ENCODE measurements around the gene PPP2R2C. TPM values are rescaled to one million over a fixed set of nuclear protein-coding genes. Genes with fewer than 3 reads are reported as not detected.

PPP2R2C gene
- total and polyA plus RNA-seq, 9 of the 15 experiments (the other 6 are each of a cell fraction or from before 2014, with no cell fraction given) = 0.04 to 0.06 TPM; not detected in 7

- Histone ChIP-seq H4K20me1 (replicated peaks; ENCODE audit: control insufficient read depth, insufficient read depth, low read length) (no peaks in the 10 kb centered on the region), H3K36me3 (ENCODE audit: control insufficient read depth, insufficient read depth, low read length) (no peaks in the 10 kb centered on the region), H3K79me2 (ENCODE audit: control insufficient read depth, insufficient read depth, low read length) (no peaks in the 10 kb centered on the region), H3K27ac (ENCODE audit: extremely low read depth, low read depth, low read length) (no peak overlapping the region), H3K4me2 (ENCODE audit: insufficient read depth, low read length) (no peak overlapping the region), H3K4me1 (replicated peaks in 1 of 2; ENCODE audit: control insufficient read depth in 2 of 2, insufficient read depth in 2 of 2, low read length in 2 of 2) (peaks cover 0 to 3% of the 10 kb centered on the region in 2 experiments; a peak in 2 of 5 replicates), H3K9me3 (replicated peaks; ENCODE audit: control insufficient read depth, insufficient read depth, low read depth, low read length) (no peaks in the 10 kb centered on the region), H2AFZ (ENCODE audit: low read depth, low read length) (no peak overlapping the region), H3K27me3 (ENCODE audit: control insufficient read depth in 2 of 2, insufficient read depth in 2 of 2, low read length in 2 of 2) (peaks cover 13 to 61% of the 10 kb centered on the region in 2 experiments; a peak in 4 of 5 replicates), H3K9me1 (ENCODE audit: control insufficient read depth, insufficient read depth, low read length) (peaks cover 3% of the 10 kb centered on the region), H3K9ac (ENCODE audit: insufficient read depth in 1 of 2, low read depth in 2 of 2, low read length in 2 of 2) (no peak overlapping the region), H3K4me3 (no peak overlapping the region)
- in situ Hi-C loops (cut with MboI) = no loop called here
- BruUV-seq (replicated peaks) = no TSS peak
- ATAC-seq (no peak), DNase-seq (ENCODE audit: extremely low read depth in 1 of 4, low spot score in 3 of 4) (no peak), FAIRE-seq (no peak)
- WGBS (ENCODE audit: insufficient coverage, low coverage, missing lambda C conversion rate) = 4% methylated on average over 18 of the region's 21 CpGs
- CTCF ChIA-PET (ENCODE audit: low intra/inter-chr PET ratio) = no interaction called here
- POLR2A ChIA-PET = no interaction called here
- intact Hi-C loops (cut with micrococcal nuclease) = no loop called here
- TF ChIP-seq, protein P1, sequence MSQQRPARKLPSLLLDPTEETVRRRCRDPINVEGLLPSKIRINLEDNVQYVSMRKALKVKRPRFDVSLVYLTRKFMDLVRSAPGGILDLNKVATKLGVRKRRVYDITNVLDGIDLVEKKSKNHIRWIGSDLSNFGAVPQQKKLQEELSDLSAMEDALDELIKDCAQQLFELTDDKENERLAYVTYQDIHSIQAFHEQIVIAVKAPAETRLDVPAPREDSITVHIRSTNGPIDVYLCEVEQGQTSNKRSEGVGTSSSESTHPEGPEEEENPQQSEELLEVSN (IDR thresholded peaks at IDR 0.05; ENCODE audit: borderline replicate concordance in 1 of 2, extremely low read depth in 1 of 2, insufficient read depth in 1 of 2, insufficient read length in 1 of 2, low read depth in 1 of 2, low read length in 1 of 2, poor library complexity in 1 of 2, severe bottlenecking in 1 of 2) = peak in 1 of 2 experiments; percentile 24
- TF ChIP-seq THRAP3 (IDR thresholded peaks at IDR 0.05; ENCODE audit: borderline replicate concordance) = no peak
Measured at GRCh38 chr4:6380746-6381410, 91.5 kb downstream of the PPP2R2C start.
